ENCODE measurements around the gene NUDT4. TPM values are rescaled to one million over a fixed set of nuclear protein-coding genes. Genes with fewer than 3 reads are reported as not detected.
"Not testable (repeated sequence)": the region's sequence is repeated elsewhere in the genome, so short reads cannot be mapped to it uniquely, and the experiment has no call there.

NUDT4 gene
- total RNA-seq, 1 experiment from 2014 or later = 236 TPM

DNA sequence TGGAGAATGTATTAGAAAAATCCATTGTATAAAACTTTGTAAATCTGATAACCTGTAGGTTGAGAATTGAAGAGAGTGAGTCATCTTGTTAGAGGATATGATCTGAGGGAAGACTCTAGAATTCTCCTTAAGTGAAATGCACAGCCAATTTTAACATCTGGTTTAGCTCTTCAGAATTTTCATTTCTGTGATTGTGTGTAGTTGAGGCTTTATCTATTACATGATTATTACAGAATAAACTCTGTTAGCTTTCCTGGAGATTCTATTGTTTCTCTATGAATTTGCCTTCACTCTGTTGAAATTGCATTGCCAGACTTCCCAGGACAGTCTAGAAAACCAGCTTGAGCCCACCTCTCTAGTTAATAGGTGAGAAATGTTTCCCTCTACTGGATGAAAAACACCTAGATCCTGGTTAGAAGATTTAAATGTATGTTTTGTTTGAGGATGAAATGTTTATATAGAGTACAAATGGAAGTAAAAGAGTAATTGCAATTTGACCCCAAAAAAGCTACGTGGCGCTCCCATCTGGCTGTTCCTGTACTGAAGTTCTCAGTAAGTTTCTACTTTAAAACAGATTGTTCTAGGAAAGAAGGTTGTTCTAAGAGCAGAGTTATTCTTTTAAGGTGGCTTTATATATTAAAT is 2.9 kb downstream of the NUDT4 start:
- no TSS peak for BruUV-seq (replicated peaks)
- H3K36me3 ChIP-seq (ENCODE audit: control insufficient read depth, insufficient read depth, low read length) = no peaks in the 10 kb centered on the region; the same call in 1 of the 2 replicates
- peaks cover 29% of the 10 kb centered on the region for H3K4me1 ChIP-seq
- ChIA-PET POLR2A (interaction anchor here (0.6 to 0.9 kb wide), 2 partner anchors 33 to 65 kb away, joined by 5 to 6 read pairs; no protein-coding TSS in a partner anchor), CTCF (interaction anchor here (1.0 to 1.5 kb wide), 3 partner anchors 253 to 393 kb away, joined by 4 to 5 read pairs (median 4); no protein-coding TSS in a partner anchor)
- intact Hi-C loops (cut with micrococcal nuclease; ENCODE audit: unreplicated experiment) = loop anchor here (1.0 to 2.0 kb wide), 2 partner anchors 293 to 394 kb away; no protein-coding TSS in a partner anchor
- peaks cover 86% of the 10 kb centered on the region for H3K36me3 Mint-ChIP-seq (ENCODE audit: insufficient read depth, unreplicated experiment)
- H3K27me3 ChIP-seq (replicated peaks; ENCODE audit: control insufficient read depth, insufficient read depth, low read length) = no peaks in the 10 kb centered on the region
- no peak for DNase-seq
- H3K4me1 Mint-ChIP-seq (ENCODE audit: low read depth, unreplicated experiment) = peaks cover 24% of the 10 kb centered on the region
- TF ChIP-seq, protein P1, sequence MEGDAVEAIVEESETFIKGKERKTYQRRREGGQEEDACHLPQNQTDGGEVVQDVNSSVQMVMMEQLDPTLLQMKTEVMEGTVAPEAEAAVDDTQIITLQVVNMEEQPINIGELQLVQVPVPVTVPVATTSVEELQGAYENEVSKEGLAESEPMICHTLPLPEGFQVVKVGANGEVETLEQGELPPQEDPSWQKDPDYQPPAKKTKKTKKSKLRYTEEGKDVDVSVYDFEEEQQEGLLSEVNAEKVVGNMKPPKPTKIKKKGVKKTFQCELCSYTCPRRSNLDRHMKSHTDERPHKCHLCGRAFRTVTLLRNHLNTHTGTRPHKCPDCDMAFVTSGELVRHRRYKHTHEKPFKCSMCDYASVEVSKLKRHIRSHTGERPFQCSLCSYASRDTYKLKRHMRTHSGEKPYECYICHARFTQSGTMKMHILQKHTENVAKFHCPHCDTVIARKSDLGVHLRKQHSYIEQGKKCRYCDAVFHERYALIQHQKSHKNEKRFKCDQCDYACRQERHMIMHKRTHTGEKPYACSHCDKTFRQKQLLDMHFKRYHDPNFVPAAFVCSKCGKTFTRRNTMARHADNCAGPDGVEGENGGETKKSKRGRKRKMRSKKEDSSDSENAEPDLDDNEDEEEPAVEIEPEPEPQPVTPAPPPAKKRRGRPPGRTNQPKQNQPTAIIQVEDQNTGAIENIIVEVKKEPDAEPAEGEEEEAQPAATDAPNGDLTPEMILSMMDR (IDR thresholded peaks at IDR 0.05; ENCODE audit: insufficient read depth in 1 of 2, low read depth in 1 of 2, low read length in 1 of 2, severe bottlenecking in 1 of 2, unreplicated experiment in 1 of 2) = no peak
- peak overlapping the region; percentile 90 for H3K27ac Mint-ChIP-seq (ENCODE audit: unreplicated experiment)
- peak overlapping the region; percentile 80 for H3K4me3 Mint-ChIP-seq (ENCODE audit: unreplicated experiment)
- H3K9me3 Mint-ChIP-seq (ENCODE audit: unreplicated experiment) = no peaks in the 10 kb centered on the region
- no peaks in the 10 kb centered on the region for H3K27me3 Mint-ChIP-seq (ENCODE audit: insufficient read depth, unreplicated experiment)
- H3K4me3 ChIP-seq (ENCODE audit: low read depth, low read length) = peak overlapping the region; percentile 83
- H3K9me3 ChIP-seq = no peaks in the 10 kb centered on the region

DNA sequence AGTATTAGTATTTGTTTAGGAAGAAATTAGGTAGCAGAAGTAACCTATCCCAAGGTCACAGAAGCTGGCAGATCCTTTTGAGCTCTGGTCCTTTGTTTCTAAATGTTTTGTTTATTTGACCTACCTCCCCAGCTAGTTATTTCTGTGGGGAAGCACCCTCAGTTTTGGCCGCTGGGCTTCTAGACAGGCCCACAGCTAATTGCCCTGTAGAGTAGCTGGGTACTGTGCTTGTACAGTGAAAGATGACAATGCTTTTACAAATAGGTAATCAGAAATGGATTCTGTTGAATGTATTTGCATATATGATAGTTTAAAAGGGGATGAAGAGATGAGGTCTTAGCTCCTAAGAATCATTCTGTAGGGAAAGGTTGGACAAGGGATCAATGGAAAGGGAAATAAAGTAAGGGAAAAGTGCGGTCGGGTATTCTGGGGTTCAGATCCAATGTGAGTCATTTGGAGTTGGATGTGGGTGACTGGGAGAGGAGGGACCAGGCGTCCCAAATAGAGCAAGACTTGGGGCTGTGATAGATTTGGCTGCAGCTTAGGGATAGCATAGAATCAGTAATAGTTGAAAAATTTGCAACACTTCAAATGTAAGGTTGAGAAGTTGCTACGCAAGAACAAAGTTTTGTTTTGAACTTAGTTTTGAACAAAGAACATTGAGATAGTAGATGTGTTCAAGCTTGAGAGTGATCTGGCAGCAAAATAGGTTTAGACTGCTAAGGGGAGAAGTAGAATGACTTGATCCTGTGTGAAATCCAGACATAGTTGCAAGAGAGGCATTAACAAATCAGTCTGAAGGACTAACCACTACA is 3.6 kb downstream of the NUDT4 start:
- peaks cover 88% of the 10 kb centered on the region for H3K36me3 Mint-ChIP-seq (ENCODE audit: insufficient read depth, unreplicated experiment)

GRCh38 chr12:93381976-93382437 is 4.3 kb downstream of the NUDT4 start:
- Mint-ChIP-seq H3K4me3 (ENCODE audit: unreplicated experiment) (peak overlapping the region; percentile 80), H3K36me3 (ENCODE audit: insufficient read depth, unreplicated experiment) (peaks cover 90% of the 10 kb centered on the region), H3K4me1 (ENCODE audit: low read depth, unreplicated experiment) (peaks cover 18% of the 10 kb centered on the region)
- not testable (repeated sequence) for H3K27me3 ChIP-seq (replicated peaks; ENCODE audit: control insufficient read depth, insufficient read depth, low read length); BruUV-seq (replicated peaks); H3K36me3 ChIP-seq (ENCODE audit: control insufficient read depth, insufficient read depth, low read length); H3K9me3 ChIP-seq; H3K9me3 Mint-ChIP-seq (ENCODE audit: unreplicated experiment); H3K27ac Mint-ChIP-seq (ENCODE audit: unreplicated experiment); H3K27me3 Mint-ChIP-seq (ENCODE audit: insufficient read depth, unreplicated experiment); DNase-seq
- POLR2A ChIA-PET = interaction anchor here (1.5 kb wide), 1 partner anchor 362 kb away, joined by 3 read pairs; no protein-coding TSS in a partner anchor
- H3K4me3 ChIP-seq (ENCODE audit: low read depth, low read length) = peak overlapping the region; percentile 83; the same call in 1 of the 2 replicates
- peaks cover 28% of the 10 kb centered on the region for H3K4me1 ChIP-seq
- intact Hi-C loops (cut with micrococcal nuclease; ENCODE audit: unreplicated experiment) = loop anchor here (2.0 kb wide), 1 partner anchor 395 kb away; no protein-coding TSS in a partner anchor
- CTCF ChIA-PET = interaction anchor here (0.6 kb wide), 2 partner anchors 67 to 68 kb away, joined by 3 read pairs; no protein-coding TSS in a partner anchor

More for the DNA sequence above, 3.6 kb downstream of the NUDT4 start:
- Mint-ChIP-seq H3K9me3 (ENCODE audit: unreplicated experiment) (no peaks in the 10 kb centered on the region), H3K27me3 (ENCODE audit: insufficient read depth, unreplicated experiment) (no peaks in the 10 kb centered on the region), H3K4me1 (ENCODE audit: low read depth, unreplicated experiment) (peaks cover 23% of the 10 kb centered on the region), H3K4me3 (ENCODE audit: unreplicated experiment) (peak overlapping the region; percentile 80), H3K27ac (ENCODE audit: unreplicated experiment) (peak overlapping the region; percentile 0)
- DNase-seq = no peak
- Histone ChIP-seq H3K9me3 (no peaks in the 10 kb centered on the region), H3K27me3 (replicated peaks; ENCODE audit: control insufficient read depth, insufficient read depth, low read length) (no peaks in the 10 kb centered on the region), H3K36me3 (ENCODE audit: control insufficient read depth, insufficient read depth, low read length) (no peaks in the 10 kb centered on the region; the same call in 1 of the 2 replicates), H3K4me1 (peaks cover 28% of the 10 kb centered on the region), H3K4me3 (ENCODE audit: low read depth, low read length) (peak overlapping the region; percentile 83)
- TF ChIP-seq, protein P1 (IDR thresholded peaks at IDR 0.05; ENCODE audit: insufficient read depth in 1 of 2, low read depth in 1 of 2, low read length in 1 of 2, severe bottlenecking in 1 of 2, unreplicated experiment in 1 of 2) = no peak
- POLR2A ChIA-PET = interaction anchor here (0.9 to 1.5 kb wide), 2 partner anchors 66 to 361 kb away, joined by 3 to 5 read pairs; no protein-coding TSS in a partner anchor
- intact Hi-C loops (cut with micrococcal nuclease; ENCODE audit: unreplicated experiment) = loop anchor here (2.0 kb wide), 1 partner anchor 395 kb away; no protein-coding TSS in a partner anchor
- CTCF ChIA-PET = interaction anchor here (1.0 to 1.5 kb wide), 3 partner anchors 254 to 394 kb away, joined by 4 to 5 read pairs (median 4); no protein-coding TSS in a partner anchor
- no TSS peak for BruUV-seq (replicated peaks)
